Activated CD8-positive, alpha-beta T cell treated with anti-CD3 and anti-CD28 coated beads, Interleukin-2, amount 10 ng/mL, durations not matched to agents 7 days and 5 days (primary cell): Measurements from ENCODE around the gene PNMA8A. TPM values are rescaled to one million over a fixed set of nuclear protein-coding genes. Genes with fewer than 3 reads are reported as not detected.

Experiments used
- ATAC-seq: fragments of 150-1000 bp; cut with Tn5 transposase; one replicate; pipeline ENCODE4 v1.10.0; 2021; ENCODE audit warnings: moderate library complexity
- CTCF ChIA-PET: fragments of 350-600 bp; sonication (Branson Sonifier 250); formaldehyde crosslinking; loops from one replicate; lab custom pipeline; 2021; ENCODE audit warnings: antibody characterized with exemption; lab: Charles Lee
- POLR2A ChIA-PET: fragments of 350-600 bp; sonication (Branson Sonifier 250); formaldehyde crosslinking; loops from one replicate; lab custom pipeline; 2021; ENCODE audit warnings: antibody characterized with exemption; lab: Charles Lee
- DNase-seq: peaks from one replicate; pipeline ENCODE4 v3.0.0-alpha.2; 2020
- H3K27ac Mint-ChIP-seq: one replicate; pipeline ENCODE4 v1.8.0; 2021; ENCODE audit warnings: mild to moderate bottlenecking, mixed read lengths
- H3K27me3 Mint-ChIP-seq: one replicate; pipeline ENCODE4 v1.8.0; 2021; ENCODE audit warnings: low read depth, mixed read lengths
- H3K36me3 Mint-ChIP-seq: one replicate; pipeline ENCODE4 v1.8.0; 2021; ENCODE audit warnings: low read depth, mixed read lengths
- H3K4me1 Mint-ChIP-seq: one replicate; pipeline ENCODE4 v1.8.0; 2021; ENCODE audit warnings: low read depth, mixed read lengths
- H3K4me3 Mint-ChIP-seq: one replicate; pipeline ENCODE4 v1.8.0; 2021; ENCODE audit warnings: mild to moderate bottlenecking, mixed read lengths
- H3K9me3 Mint-ChIP-seq: one replicate; pipeline ENCODE4 v1.8.0; 2022; ENCODE audit warnings: mixed read lengths; ENCODE audit not compliant: insufficient read depth
- total RNA-seq, 2 experiments: library from RNA; stranded (reverse); gene quantifications; one replicate each; pipeline ENCODE4 v1.2.3, GENCODE V29; 2021

The PNMA8A gene
- total RNA-seq, result not detected

- peaks cover 40% of the 10 kb centered on the region for H3K27me3 Mint-ChIP-seq
- CTCF ChIA-PET, result no interaction called here
- no peaks in the 10 kb centered on the region for H3K9me3 Mint-ChIP-seq
- POLR2A ChIA-PET, result no interaction called here
- H3K4me3 Mint-ChIP-seq, result no peak within 1 kb of the TSS
- no peaks in the 10 kb centered on the region for H3K4me1 Mint-ChIP-seq
- H3K36me3 Mint-ChIP-seq, result no peaks in the 10 kb centered on the region
- H3K27ac Mint-ChIP-seq, result no peak within 1 kb of the TSS
- DNase-seq (no peak), ATAC-seq (peak; percentile 33)
Observed at GRCh38 chr19:46471116-46471733, at the start of gene PNMA8A. Gene PNMA8A, minus strand, starts transcription at chr19:46471563. Its CDS starts 528 bp downstream, at chr19:46471035.

- Mint-ChIP-seq H3K4me1 (peaks cover 73% of the 10 kb centered on the region), H3K27ac (peak overlapping the region; percentile 67), H3K4me3 (no peak overlapping the region), H3K27me3 (no peaks in the 10 kb centered on the region), H3K36me3 (peaks cover 18% of the 10 kb centered on the region), H3K9me3 (peaks cover 15% of the 10 kb centered on the region)
- POLR2A ChIA-PET, result no interaction called here
- DNase-seq (no peak), ATAC-seq (no peak)
- CTCF ChIA-PET, result interaction anchor here (0.9 to 19.9 kb wide), 6 partner anchors 9 to 141 kb away, joined by 3 to 406 read pairs (median 24); partner anchors contain the start of gene DACT3
Observed at GRCh38 chr19:46520616-46521015, 49.3 kb upstream of the PNMA8A start.

GRCh38 chr19:46517471-46517870, 46.1 kb upstream of the PNMA8A start:
- DNase-seq (no peak), ATAC-seq (no peak)
- ChIA-PET POLR2A (interaction anchor here (2.2 kb wide), 1 partner anchor 12 kb away, joined by 5 read pairs; no protein-coding TSS in a partner anchor), CTCF (interaction anchor here (1.3 to 19.9 kb wide), 5 partner anchors 7 to 116 kb away, joined by 6 to 406 read pairs (median 10); no protein-coding TSS in a partner anchor)
- Mint-ChIP-seq H3K4me3 (no peak overlapping the region), H3K9me3 (no peaks in the 10 kb centered on the region), H3K4me1 (peaks cover 49% of the 10 kb centered on the region), H3K36me3 (peaks cover 2% of the 10 kb centered on the region), H3K27me3 (peaks cover 5% of the 10 kb centered on the region), H3K27ac (peak overlapping the region; percentile 54)

- peaks cover 10% of the 10 kb centered on the region for H3K27me3 Mint-ChIP-seq
- POLR2A ChIA-PET, result interaction anchor here (1.0 to 2.2 kb wide), 3 partner anchors 10 to 33 kb away, joined by 3 to 6 read pairs (median 5); no protein-coding TSS in a partner anchor
Observed at GRCh38 chr19:46515879-46516350, 44.6 kb upstream of the PNMA8A start.

GRCh38 chr19:46515290-46515609, 43.9 kb upstream of the PNMA8A start:
- ChIA-PET CTCF (interaction anchor here (1.3 to 19.9 kb wide), 6 partner anchors 13 to 147 kb away, joined by 4 to 406 read pairs (median 14); partner anchors contain the start of gene DACT3), POLR2A (interaction anchor here (0.6 to 2.2 kb wide), 3 partner anchors 14 to 200 kb away, joined by 4 to 6 read pairs (median 5); no protein-coding TSS in a partner anchor)
- H3K27me3 Mint-ChIP-seq, result peaks cover 11% of the 10 kb centered on the region
- no peak for DNase-seq
- H3K4me1 Mint-ChIP-seq, result peaks cover 31% of the 10 kb centered on the region
- no peak overlapping the region for H3K4me3 Mint-ChIP-seq
- H3K36me3 Mint-ChIP-seq, result no peaks in the 10 kb centered on the region
- H3K27ac Mint-ChIP-seq, result no peak overlapping the region
- ATAC-seq, result no peak
- no peaks in the 10 kb centered on the region for H3K9me3 Mint-ChIP-seq

More at GRCh38 chr19:46515879-46516350, 44.6 kb upstream of the PNMA8A start:
- DNase-seq (peak; percentile 56), ATAC-seq (peak; percentile 62)
- peaks cover 36% of the 10 kb centered on the region for H3K4me1 Mint-ChIP-seq
- H3K4me3 Mint-ChIP-seq, result no peak overlapping the region
- H3K9me3 Mint-ChIP-seq, result no peaks in the 10 kb centered on the region
- H3K27ac Mint-ChIP-seq, result peak overlapping the region; percentile 55
- CTCF ChIA-PET, result interaction anchor here (0.6 to 19.9 kb wide), 11 partner anchors 9 to 146 kb away, joined by 3 to 406 read pairs (median 9); partner anchors contain the start of gene DACT3
- H3K36me3 Mint-ChIP-seq, result no peaks in the 10 kb centered on the region

GRCh38 chr19:46514589-46515289, 43.4 kb upstream of the PNMA8A start:
- no peak for ATAC-seq
- CTCF ChIA-PET, result interaction anchor here (0.9 to 19.9 kb wide), 18 partner anchors 8 to 436 kb away, joined by 3 to 406 read pairs (median 4); no protein-coding TSS in a partner anchor
- Mint-ChIP-seq H3K27ac (no peak overlapping the region), H3K4me3 (no peak overlapping the region), H3K36me3 (no peaks in the 10 kb centered on the region), H3K9me3 (no peaks in the 10 kb centered on the region), H3K27me3 (peaks cover 11% of the 10 kb centered on the region), H3K4me1 (peaks cover 26% of the 10 kb centered on the region)
- no peak for DNase-seq
- POLR2A ChIA-PET, result interaction anchor here (0.6 kb wide), 1 partner anchor 200 kb away, joined by 4 read pairs; no protein-coding TSS in a partner anchor

GRCh38 chr19:46513461-46514236, 42.3 kb upstream of the PNMA8A start:
- POLR2A ChIA-PET, result interaction anchor here (0.7 kb wide), 1 partner anchor 477 kb away, joined by 3 read pairs; no protein-coding TSS in a partner anchor
- ATAC-seq, result peak; percentile 89
- Mint-ChIP-seq H3K27me3 (peaks cover 14% of the 10 kb centered on the region), H3K9me3 (no peaks in the 10 kb centered on the region), H3K36me3 (no peaks in the 10 kb centered on the region), H3K4me3 (no peak overlapping the region), H3K4me1 (peaks cover 20% of the 10 kb centered on the region), H3K27ac (no peak overlapping the region)
- CTCF ChIA-PET, result interaction anchor here (0.6 to 19.9 kb wide), 21 partner anchors 9 to 435 kb away, joined by 3 to 406 read pairs (median 4); no protein-coding TSS in a partner anchor
- peak; percentile 86 for DNase-seq

- Mint-ChIP-seq H3K36me3 (no peaks in the 10 kb centered on the region), H3K27me3 (peaks cover 20% of the 10 kb centered on the region), H3K9me3 (no peaks in the 10 kb centered on the region), H3K4me3 (no peak overlapping the region), H3K4me1 (peaks cover 11% of the 10 kb centered on the region), H3K27ac (no peak overlapping the region)
- ATAC-seq (no peak), DNase-seq (no peak)
- ChIA-PET CTCF (interaction anchor here (1.1 to 19.9 kb wide), 5 partner anchors 11 to 230 kb away, joined by 3 to 406 read pairs (median 7); no protein-coding TSS in a partner anchor), POLR2A (no interaction called here)
Observed at GRCh38 chr19:46511237-46511636, 39.9 kb upstream of the PNMA8A start.

- Mint-ChIP-seq H3K27me3 (peaks cover 25% of the 10 kb centered on the region), H3K27ac (no peak overlapping the region), H3K4me1 (no peaks in the 10 kb centered on the region)
Observed at GRCh38 chr19:46508206-46508605, 36.8 kb upstream of the PNMA8A start.

GRCh38 chr19:46503848-46504453, 32.6 kb upstream of the PNMA8A start:
- CTCF ChIA-PET, result interaction anchor here (1.1 kb wide), 2 partner anchors 10 to 156 kb away, joined by 3 to 4 read pairs; no protein-coding TSS in a partner anchor
- H3K27me3 Mint-ChIP-seq, result peaks cover 33% of the 10 kb centered on the region

More at GRCh38 chr19:46508206-46508605, 36.8 kb upstream of the PNMA8A start:
- H3K36me3 Mint-ChIP-seq, result no peaks in the 10 kb centered on the region
- ChIA-PET POLR2A (no interaction called here), CTCF (interaction anchor here (0.9 to 1.7 kb wide), 4 partner anchors 9 to 112 kb away, joined by 3 to 7 read pairs (median 4); no protein-coding TSS in a partner anchor)
- no peak overlapping the region for H3K4me3 Mint-ChIP-seq
- DNase-seq, result no peak
- H3K9me3 Mint-ChIP-seq, result no peaks in the 10 kb centered on the region
- ATAC-seq, result no peak

More at GRCh38 chr19:46503848-46504453, 32.6 kb upstream of the PNMA8A start:
- Mint-ChIP-seq H3K27ac (no peak overlapping the region), H3K9me3 (no peaks in the 10 kb centered on the region), H3K4me3 (no peak overlapping the region), H3K36me3 (no peaks in the 10 kb centered on the region), H3K4me1 (no peaks in the 10 kb centered on the region)
- no peak for ATAC-seq
- POLR2A ChIA-PET, result no interaction called here
- DNase-seq, result no peak
